ENCODE data around the gene C6orf47. TPM values are rescaled to one million over a fixed set of nuclear protein-coding genes. Genes with fewer than 3 reads are reported as not detected.

C6orf47 gene
- total and polyA plus RNA-seq, 7 experiments from 2014 or later, result 14.0 to 33.7 (median 23.2) TPM

DNA sequence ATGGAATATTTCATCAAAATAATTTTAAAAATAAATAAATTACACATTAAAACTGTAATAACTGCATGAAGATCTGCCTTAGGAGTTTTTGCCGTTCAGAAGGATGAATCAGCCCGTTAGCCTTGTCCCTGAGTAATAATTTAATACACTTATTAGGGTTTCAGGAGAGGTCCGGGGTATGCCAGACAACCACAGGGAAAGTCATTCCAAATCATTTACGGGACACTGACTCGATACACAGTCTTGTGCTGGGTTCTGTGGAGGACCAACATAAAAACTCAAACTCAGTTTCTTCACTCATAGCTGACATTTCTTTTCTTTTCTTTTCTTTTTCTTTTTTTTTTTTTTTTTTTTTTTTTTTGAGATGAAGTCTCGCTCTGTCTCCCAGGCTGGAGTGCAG lies 45.4 kb upstream of the C6orf47 start:
- Histone ChIP-seq H3K4me3 (ENCODE audit: low read length) (no peak overlapping the region), H3K36me3 (ENCODE audit: control insufficient read depth in 2 of 3, insufficient read depth in 3 of 3, low read length in 3 of 3) (peaks cover 0 to 8% (median 0%) of the 10 kb centered on the region in 3 experiments), H3K27me3 (ENCODE audit: control insufficient read depth in 2 of 2, insufficient read depth in 2 of 2, low read length in 2 of 2) (no peaks in the 10 kb centered on the region), H3K4me1 (ENCODE audit: control insufficient read depth in 2 of 2, insufficient read depth in 2 of 2, low read length in 2 of 2) (peaks cover 18 to 23% of the 10 kb centered on the region in 2 donors), H3K27ac (ENCODE audit: low read depth, low read length) (no peak overlapping the region), H3K9me3 (ENCODE audit: control insufficient read depth in 2 of 3, low read length in 3 of 3) (no peaks in the 10 kb centered on the region)
- H3K36me3 Mint-ChIP-seq, result peaks cover 0 to 3% (median 0%) of the 10 kb centered on the region in 5 donors
- DNase-seq, result no peak
- peaks cover 0 to 5% (median 0%) of the 10 kb centered on the region in 5 donors for H3K27me3 Mint-ChIP-seq
- H3K4me3 Mint-ChIP-seq, result no peak overlapping the region
- peaks cover 14 to 28% (median 24%) of the 10 kb centered on the region in 7 donors for H3K4me1 Mint-ChIP-seq
- H3K9me3 Mint-ChIP-seq, result peaks cover 0 to 3% (median 0%) of the 10 kb centered on the region in 11 donors
- intact Hi-C loops (cut with micrococcal nuclease), result loop anchor here in 1 of 2 donors (10.0 kb wide), 1 partner anchor 161 kb away; the partner anchor contains the start of genes ATP6V1G2, DDX39B and NFKBIL1
- ChIA-PET POLR2A (interaction anchor here (0.6 to 0.7 kb wide), 2 partner anchors 9 kb away, joined by 3 to 4 read pairs; no protein-coding TSS in a partner anchor), CTCF (interaction anchor here (0.9 kb wide), 1 partner anchor 9 kb away, joined by 4 read pairs; no protein-coding TSS in a partner anchor)
- no peak overlapping the region for H3K27ac Mint-ChIP-seq
- ATAC-seq, result no peak

DNA sequence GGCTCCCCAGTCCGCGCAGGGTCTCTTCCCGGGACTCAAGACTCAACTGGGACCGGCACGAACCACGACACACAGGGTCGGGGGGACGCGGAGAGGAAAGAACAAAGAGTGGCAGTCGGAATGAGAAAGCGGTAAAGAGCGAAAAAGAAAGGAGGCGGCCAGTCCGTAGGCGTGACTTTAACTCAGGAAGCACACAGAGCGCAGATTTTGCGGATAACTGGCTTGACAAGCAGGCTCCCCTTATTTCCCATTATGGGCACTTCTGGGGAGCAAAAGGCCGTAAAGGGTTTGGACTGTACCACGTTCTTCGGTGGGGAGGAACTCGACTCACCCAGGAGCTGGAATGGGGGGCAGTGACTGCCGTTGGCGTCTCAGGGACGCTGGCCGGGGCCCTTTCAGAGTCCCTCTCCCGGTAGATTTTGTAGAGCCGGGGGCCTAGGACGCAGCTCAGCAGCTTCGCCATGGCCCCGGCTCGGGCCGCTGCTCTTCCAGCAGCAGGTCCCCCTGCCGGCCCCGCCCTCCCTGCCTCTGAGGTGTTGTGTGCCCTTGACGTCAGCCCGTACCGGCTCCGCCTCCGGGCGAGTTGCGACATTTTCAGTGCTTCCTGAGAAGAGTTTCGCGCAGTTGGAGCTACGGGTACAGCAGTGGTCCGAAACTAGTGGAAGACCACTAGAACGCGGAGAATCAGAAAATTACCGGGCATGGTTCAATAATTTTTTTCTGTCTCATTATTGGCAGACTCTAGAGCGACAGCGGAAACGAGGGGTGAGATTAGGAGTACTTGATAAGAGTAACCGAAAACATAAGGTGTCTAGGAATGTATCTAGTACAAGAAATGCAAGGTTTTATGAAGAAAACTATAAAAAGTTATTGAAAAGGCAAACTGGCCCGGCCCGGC lies 42.5 kb upstream of the C6orf47 start, which contains the start of gene ABHD16A:
TSS of gene ABHD16A (minus strand) at position 506 of the 898 bp plus-strand sequence. CDS start at position 463, 43 bp downstream.
- H3K27ac ChIP-seq (ENCODE audit: low read depth, low read length), result peak within 1 kb of the TSS; percentile 98
- Mint-ChIP-seq H3K27ac (peak within 1 kb of the TSS; percentile 95 to 98 (median 97)), H3K36me3 (peaks cover 0 to 4% (median 3%) of the 10 kb centered on the region in 5 donors), H3K4me3 (peak within 1 kb of the TSS; percentile 92 to 100 (median 98)), H3K4me1 (peaks cover 15 to 38% (median 30%) of the 10 kb centered on the region in 7 donors), H3K9me3 (no peaks in the 10 kb centered on the region), H3K27me3 (peaks cover 0 to 2% (median 0%) of the 10 kb centered on the region in 5 donors)
- peak; percentile 93 to 97 (median 96) for DNase-seq
- intact Hi-C loops (cut with micrococcal nuclease), result loop anchor here (1.0 to 10.0 kb wide), 13 partner anchors 22 to 427 kb away; partner anchors contain the start of genes BAG6 (in 2 of the 2), DDX39B (in 2 of the 2), PRRC2A (in 2 of the 2) and ATP6V1G2 (in 1 of the 2)
- peak within 1 kb of the TSS; percentile 98 for H3K4me3 ChIP-seq (ENCODE audit: low read length)
- no peaks in the 10 kb centered on the region for H3K9me3 ChIP-seq (ENCODE audit: control insufficient read depth in 2 of 3, low read length in 3 of 3)
- peaks cover 21 to 28% of the 10 kb centered on the region in 2 donors for H3K4me1 ChIP-seq (ENCODE audit: control insufficient read depth in 2 of 2, insufficient read depth in 2 of 2, low read length in 2 of 2)
- ChIA-PET CTCF (interaction anchor here (1.4 kb wide), 1 partner anchor 9 kb away, joined by 5 read pairs; no protein-coding TSS in a partner anchor), POLR2A (interaction anchor here (0.6 to 2.7 kb wide), 30 partner anchors 9 to 1268 kb away, joined by 3 to 19 read pairs (median 4); partner anchors contain the start of genes BAG6, C6orf47, GPANK1 and HSPA1A)
- H3K36me3 ChIP-seq (ENCODE audit: control insufficient read depth in 2 of 3, insufficient read depth in 3 of 3, low read length in 3 of 3), result peaks cover 0 to 19% (median 0%) of the 10 kb centered on the region in 3 experiments
- H3K27me3 ChIP-seq (ENCODE audit: control insufficient read depth in 2 of 2, insufficient read depth in 2 of 2, low read length in 2 of 2), result no peaks in the 10 kb centered on the region
- ATAC-seq, result peak; percentile 95

DNA sequence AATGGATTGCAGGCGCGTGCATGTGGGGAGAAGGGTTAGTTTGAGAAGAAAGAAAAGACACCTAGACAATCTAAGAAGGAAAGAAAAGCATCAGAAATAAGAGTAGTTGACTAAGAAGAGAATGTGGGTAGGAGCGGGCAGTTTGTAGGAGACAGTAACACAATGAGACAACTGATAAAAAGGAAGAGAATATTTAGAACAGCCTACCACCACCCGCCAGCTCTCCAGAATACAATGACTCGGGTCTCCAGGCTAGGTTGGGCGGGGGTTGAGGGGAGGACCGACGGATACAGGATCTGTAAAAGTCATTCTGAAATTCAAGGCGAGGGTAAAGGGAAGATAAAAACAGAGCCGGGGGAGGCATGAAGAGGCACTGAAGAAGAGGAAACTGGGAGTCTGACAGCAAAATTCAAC lies 41.8 kb upstream of the C6orf47 start:
- H3K36me3 ChIP-seq (ENCODE audit: control insufficient read depth in 2 of 3, insufficient read depth in 3 of 3, low read length in 3 of 3), result peaks cover 0 to 22% (median 0%) of the 10 kb centered on the region in 3 experiments
- ATAC-seq, result peak; percentile 0
- H3K27me3 ChIP-seq (ENCODE audit: control insufficient read depth in 2 of 2, insufficient read depth in 2 of 2, low read length in 2 of 2), result no peaks in the 10 kb centered on the region
- H3K27ac ChIP-seq (ENCODE audit: low read depth, low read length), result peak overlapping the region; percentile 98
- H3K4me3 ChIP-seq (ENCODE audit: low read length), result peak overlapping the region; percentile 98
- DNase-seq, result no peak
- no peaks in the 10 kb centered on the region for H3K9me3 ChIP-seq (ENCODE audit: control insufficient read depth in 2 of 3, low read length in 3 of 3)
- POLR2A ChIA-PET, result interaction anchor here (0.8 to 2.7 kb wide), 21 partner anchors 9 to 1269 kb away, joined by 3 to 19 read pairs (median 5); partner anchors contain the start of genes BAG6, C6orf47, GPANK1 and HSPA1A
- Mint-ChIP-seq H3K36me3 (peaks cover 0 to 11% (median 7%) of the 10 kb centered on the region in 5 donors), H3K27ac (peak overlapping the region; percentile 95 to 98 (median 97)), H3K4me1 (peaks cover 22 to 44% (median 37%) of the 10 kb centered on the region in 7 donors), H3K27me3 (no peaks in the 10 kb centered on the region), H3K4me3 (peak overlapping the region; percentile 92 to 100 (median 98)), H3K9me3 (no peaks in the 10 kb centered on the region)
- intact Hi-C loops (cut with micrococcal nuclease), result loop anchor here (2.0 to 10.0 kb wide), 2 partner anchors 22 to 158 kb away; partner anchors contain the start of genes ATP6V1G2 (in 1 of the 2), DDX39B (in 1 of the 2), LY6G5C (in 1 of the 2) and NFKBIL1 (in 1 of the 2)
- CTCF ChIA-PET, result interaction anchor here (1.4 kb wide), 1 partner anchor 10 kb away, joined by 5 read pairs; no protein-coding TSS in a partner anchor
- H3K4me1 ChIP-seq (ENCODE audit: control insufficient read depth in 2 of 2, insufficient read depth in 2 of 2, low read length in 2 of 2), result peaks cover 21 to 28% of the 10 kb centered on the region in 2 donors

DNA sequence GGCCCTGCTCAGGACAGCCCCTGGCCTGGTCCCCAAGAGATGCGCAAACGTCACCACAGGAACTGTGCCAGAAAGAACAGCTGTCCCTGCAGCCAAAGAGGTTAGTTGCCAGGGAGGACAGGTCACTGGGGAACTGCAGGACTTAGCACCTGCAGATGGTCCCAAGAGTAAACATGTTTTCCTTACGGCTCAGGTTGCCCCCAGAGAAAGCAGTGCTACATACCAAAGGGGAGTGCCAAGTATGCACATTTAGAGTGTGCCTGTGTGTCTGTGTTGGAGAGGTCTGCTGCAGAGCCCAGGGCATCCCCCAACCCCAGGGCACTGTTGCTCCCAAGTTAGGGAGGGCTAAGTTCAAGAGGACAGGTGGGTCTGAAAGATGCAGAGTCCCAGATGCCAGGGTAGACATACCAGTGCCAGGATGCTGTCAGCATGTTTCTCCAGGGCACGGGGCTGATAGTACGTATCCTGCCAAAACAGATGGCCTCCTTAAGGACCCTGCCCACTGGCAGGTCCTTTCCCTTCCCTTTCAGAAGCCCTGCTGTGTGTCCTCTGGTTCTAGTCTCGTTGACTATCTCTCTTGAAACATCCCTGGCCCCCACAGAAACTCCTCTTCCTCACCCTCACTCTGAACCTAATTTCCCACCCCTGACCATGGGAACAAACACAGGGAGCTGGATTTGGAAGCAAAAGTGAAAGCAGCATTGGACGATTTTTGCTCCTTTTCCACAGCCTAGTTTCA lies 41.3 kb upstream of the C6orf47 start:
- peak overlapping the region; percentile 98 for H3K27ac ChIP-seq (ENCODE audit: low read depth, low read length)
- peaks cover 21 to 28% of the 10 kb centered on the region in 2 donors for H3K4me1 ChIP-seq (ENCODE audit: control insufficient read depth in 2 of 2, insufficient read depth in 2 of 2, low read length in 2 of 2)
- peak overlapping the region; percentile 95 to 98 (median 97) for H3K27ac Mint-ChIP-seq
- peaks cover 3 to 16% (median 11%) of the 10 kb centered on the region in 5 donors for H3K36me3 Mint-ChIP-seq
- intact Hi-C loops (cut with micrococcal nuclease), result loop anchor here (2.0 to 10.0 kb wide), 2 partner anchors 21 to 157 kb away; partner anchors contain the start of genes ATP6V1G2 (in 1 of the 2), DDX39B (in 1 of the 2), LY6G5C (in 1 of the 2) and NFKBIL1 (in 1 of the 2)
- H3K27me3 ChIP-seq (ENCODE audit: control insufficient read depth in 2 of 2, insufficient read depth in 2 of 2, low read length in 2 of 2), result no peaks in the 10 kb centered on the region
- ChIA-PET CTCF (no interaction called here), POLR2A (interaction anchor here (0.8 to 2.7 kb wide), 11 partner anchors 8 to 165 kb away, joined by 3 to 19 read pairs (median 4); partner anchors contain the start of genes BAG6, GPANK1, LSM2 and LY6G5B)
- DNase-seq (no peak), ATAC-seq (no peak)
- peaks cover 27 to 50% (median 37%) of the 10 kb centered on the region in 7 donors for H3K4me1 Mint-ChIP-seq
- H3K9me3 Mint-ChIP-seq, result no peaks in the 10 kb centered on the region
- peaks cover 0 to 28% (median under 1%) of the 10 kb centered on the region in 3 experiments for H3K36me3 ChIP-seq (ENCODE audit: control insufficient read depth in 2 of 3, insufficient read depth in 3 of 3, low read length in 3 of 3)
- no peaks in the 10 kb centered on the region for H3K27me3 Mint-ChIP-seq
- H3K9me3 ChIP-seq (ENCODE audit: control insufficient read depth in 2 of 3, low read length in 3 of 3), result no peaks in the 10 kb centered on the region
- H3K4me3 ChIP-seq (ENCODE audit: low read length), result peak overlapping the region; percentile 98
- H3K4me3 Mint-ChIP-seq, result peak overlapping the region; percentile 92 to 100 (median 98)

DNA sequence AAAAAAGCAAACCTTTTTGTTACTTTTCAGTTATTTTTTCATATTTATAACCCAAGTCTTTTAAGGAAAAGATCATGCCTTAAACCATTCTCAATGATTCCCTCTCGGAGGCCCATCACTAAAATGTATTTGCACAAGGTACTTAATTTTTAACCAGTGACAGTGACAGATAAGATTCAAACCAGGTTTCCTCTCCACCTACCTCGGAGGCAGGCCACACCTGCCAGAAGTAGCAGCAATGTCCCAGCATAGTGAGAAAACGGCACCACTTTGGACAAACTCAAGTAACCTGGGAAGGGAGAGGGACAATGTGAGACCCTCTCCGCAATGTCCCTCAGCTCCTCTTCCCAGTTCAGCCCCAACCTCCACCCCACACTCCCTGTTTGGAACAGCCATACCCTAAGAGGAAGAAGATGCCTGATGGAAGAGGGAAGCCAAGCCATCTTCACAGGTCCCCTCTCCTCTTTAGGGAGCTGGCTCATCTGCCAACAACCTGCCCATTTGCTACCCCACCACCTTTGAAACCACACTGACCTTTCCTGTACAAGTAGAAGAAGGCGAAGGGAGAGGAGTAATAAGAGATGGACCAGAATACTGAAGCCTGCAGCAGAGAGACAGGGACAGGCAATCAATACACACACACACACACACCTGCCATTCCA lies 40.3 kb upstream of the C6orf47 start:
- H3K36me3 ChIP-seq (ENCODE audit: control insufficient read depth in 2 of 3, insufficient read depth in 3 of 3, low read length in 3 of 3), result peaks cover 3 to 37% (median 7%) of the 10 kb centered on the region in 3 experiments
- no peaks in the 10 kb centered on the region for H3K27me3 ChIP-seq (ENCODE audit: control insufficient read depth in 2 of 2, insufficient read depth in 2 of 2, low read length in 2 of 2)
- no peaks in the 10 kb centered on the region for H3K27me3 Mint-ChIP-seq
- H3K4me1 ChIP-seq (ENCODE audit: control insufficient read depth in 2 of 2, insufficient read depth in 2 of 2, low read length in 2 of 2), result peaks cover 21 to 28% of the 10 kb centered on the region in 2 donors
- H3K9me3 Mint-ChIP-seq, result no peaks in the 10 kb centered on the region
- H3K4me1 Mint-ChIP-seq, result peaks cover 27 to 50% (median 37%) of the 10 kb centered on the region in 7 donors
- intact Hi-C loops (cut with micrococcal nuclease), result loop anchor here in 1 of 2 donors (10.0 kb wide), 1 partner anchor 156 kb away; the partner anchor contains the start of genes ATP6V1G2, DDX39B and NFKBIL1
- POLR2A ChIA-PET, result interaction anchor here (0.7 to 1.7 kb wide), 2 partner anchors 20 to 118 kb away, joined by 3 to 4 read pairs; partner anchors contain the start of gene LY6G5C
- DNase-seq (no peak), ATAC-seq (no peak)
- peak overlapping the region; percentile 48 to 100 (median 97) for H3K4me3 Mint-ChIP-seq
- H3K27ac Mint-ChIP-seq, result peak overlapping the region in 8 of 9 donors; percentile 10 to 97 (median 74)
- peak overlapping the region; percentile 14 for H3K27ac ChIP-seq (ENCODE audit: low read depth, low read length)
- no peaks in the 10 kb centered on the region for H3K9me3 ChIP-seq (ENCODE audit: control insufficient read depth in 2 of 3, low read length in 3 of 3)
- peaks cover 3 to 16% (median 11%) of the 10 kb centered on the region in 5 donors for H3K36me3 Mint-ChIP-seq
- CTCF ChIA-PET, result no interaction called here
- no peak overlapping the region for H3K4me3 ChIP-seq (ENCODE audit: low read length)

Measured in naive thymus-derived CD4-positive, alpha-beta T cell (primary cell).